Activated T-cell treated with anti-CD3 and anti-CD28 coated beads, Interleukin-2, amount 50 U/mL, for 4 hours (primary cell): ENCODE measurements around the gene VPS25. TPM values are rescaled to one million over a fixed set of nuclear protein-coding genes. Genes with fewer than 3 reads are reported as not detected.

Experiments
- ATAC-seq, 2 donors: fragments of 200-7000 bp; cut with Tn5 transposase; one replicate each; pipeline ENCODE4 v1.10.0; 2021
- DNase-seq: peaks from one replicate; pipeline ENCODE4 v3.0.0-alpha.2; 2020
- H3K27me3 Mint-ChIP-seq: one replicate; pipeline ENCODE4 v1.8.0; 2021; ENCODE audit warnings: low read depth, mixed read lengths
- H3K36me3 Mint-ChIP-seq: one replicate; pipeline ENCODE4 v1.8.0; 2022; ENCODE audit warnings: mixed read lengths; ENCODE audit not compliant: insufficient read depth
- H3K4me1 Mint-ChIP-seq: one replicate; pipeline ENCODE4 v1.8.0; 2021; ENCODE audit warnings: low read depth, mixed read lengths
- H3K4me3 Mint-ChIP-seq: one replicate; pipeline ENCODE4 v1.8.0; 2021; ENCODE audit warnings: mild to moderate bottlenecking, moderate library complexity, mixed read lengths
- H3K9me3 Mint-ChIP-seq: one replicate; pipeline ENCODE4 v1.8.0; 2021; ENCODE audit warnings: mixed read lengths
- total RNA-seq, 3 donors: library from RNA; stranded (reverse); gene quantifications; one replicate each; pipeline ENCODE4 v1.2.1, GENCODE V29; 2021

Gene VPS25
- total RNA-seq, 3 donors from 2014 or later: 92.6 to 106 (median 98.7) TPM

DNA sequence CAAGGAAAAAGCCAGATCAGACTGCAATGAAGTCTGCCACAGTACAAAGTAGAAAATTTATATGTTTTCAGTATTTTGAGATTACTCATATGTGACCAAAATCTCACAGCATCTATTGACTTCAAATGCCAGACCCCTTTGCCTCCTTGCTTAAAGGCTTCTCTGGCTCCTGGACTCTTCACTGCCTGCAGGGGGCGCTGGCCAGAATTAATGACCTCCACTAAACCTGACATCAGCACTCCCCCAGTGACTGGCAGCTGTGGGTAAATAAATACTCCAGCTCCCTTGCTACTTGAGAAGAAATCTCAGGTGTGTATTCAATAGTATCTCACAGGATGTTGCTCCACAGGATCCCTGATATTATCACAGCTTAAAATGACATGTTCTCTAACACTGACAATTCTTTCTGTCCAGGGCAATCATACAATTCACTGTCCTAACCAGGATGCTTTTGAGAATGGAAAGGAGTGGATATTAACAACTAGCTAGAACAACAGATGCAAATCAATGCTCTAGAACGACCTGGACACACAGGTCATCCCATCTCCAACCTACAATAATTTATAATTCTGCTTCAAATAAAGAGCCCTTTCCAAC, 46.8 kb downstream of the VPS25 start:
- ATAC-seq: peak; percentile 33 to 36
- H3K36me3 Mint-ChIP-seq: peaks cover 42% of the 10 kb centered on the region
- H3K27me3 Mint-ChIP-seq: no peaks in the 10 kb centered on the region
- peaks cover 30% of the 10 kb centered on the region for H3K4me1 Mint-ChIP-seq
- peak; percentile 54 for DNase-seq
- H3K9me3 Mint-ChIP-seq: no peaks in the 10 kb centered on the region
- no peak overlapping the region for H3K4me3 Mint-ChIP-seq

DNA sequence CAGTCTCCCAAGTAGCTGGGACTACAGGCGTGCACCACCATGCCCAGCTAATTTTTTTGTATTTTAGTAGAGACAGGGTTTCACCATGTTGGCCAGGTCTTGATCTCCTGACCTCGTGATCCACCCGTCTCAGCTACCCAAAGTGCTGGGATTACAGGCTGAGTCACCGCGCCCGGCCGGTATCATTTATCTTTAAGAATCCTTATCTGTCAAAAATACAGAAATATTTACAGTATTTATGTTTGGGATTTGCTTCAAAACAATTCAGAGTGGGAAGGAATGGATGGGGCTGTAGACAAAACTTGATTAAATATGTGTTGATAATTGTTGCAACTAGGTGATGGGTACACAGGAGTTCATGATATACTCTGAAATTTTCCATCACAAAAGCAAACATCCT, 47.9 kb downstream of the VPS25 start:
- Mint-ChIP-seq H3K36me3 (peaks cover 35% of the 10 kb centered on the region), H3K9me3 (no peaks in the 10 kb centered on the region), H3K4me3 (no peak overlapping the region), H3K27me3 (no peaks in the 10 kb centered on the region), H3K4me1 (peaks cover 27% of the 10 kb centered on the region)
- ATAC-seq: no peak
- DNase-seq: no peak

DNA sequence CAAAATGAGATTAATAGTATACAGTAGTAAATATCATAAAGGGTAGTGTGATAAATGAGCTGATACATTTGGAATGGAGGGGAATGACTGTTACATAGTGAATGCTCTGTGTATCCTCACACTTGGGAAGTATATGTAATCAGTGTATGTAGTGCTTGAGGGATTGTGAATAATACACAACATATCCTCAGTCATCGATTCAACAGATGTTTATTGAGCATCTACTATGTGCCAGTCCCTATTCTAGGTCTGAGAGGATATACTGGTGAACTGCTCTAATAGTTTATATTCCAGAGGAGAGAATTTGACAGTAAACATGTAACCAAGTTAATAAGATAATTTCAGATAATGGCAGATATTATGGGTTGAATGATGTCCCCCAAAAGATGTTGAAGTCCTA, 54.2 kb downstream of the VPS25 start:
- no peak for ATAC-seq
- DNase-seq: no peak
- H3K4me1 Mint-ChIP-seq: peaks cover 24% of the 10 kb centered on the region
- H3K27me3 Mint-ChIP-seq: peaks cover 6% of the 10 kb centered on the region
- H3K36me3 Mint-ChIP-seq: no peaks in the 10 kb centered on the region
- H3K9me3 Mint-ChIP-seq: no peaks in the 10 kb centered on the region
- no peak overlapping the region for H3K4me3 Mint-ChIP-seq

Other genes with a start within 250 kb of the VPS25 start
- 10 to 100 TPM; 11.6 to 12.9 (median 12.0) TPM for gene NAGLU, start 237.2 kb upstream of the VPS25 start, total RNA-seq
- gene HSD17B1, start 220.5 kb upstream of the VPS25 start, total RNA-seq: under 1 TPM; 0.10 to 0.53 (median 0.33) TPM
- 100 to 1,000 TPM in 2 of 3 donors, 10 to 100 TPM in 1; 98.8 to 110 (median 105) TPM for gene COASY, start 211.3 kb upstream of the VPS25 start, total RNA-seq
- 10 to 100 TPM; 69.3 to 90.1 (median 77.7) TPM for gene MLX, start 206.3 kb upstream of the VPS25 start, total RNA-seq
- gene PSMC3IP, start 195.7 kb upstream of the VPS25 start, total RNA-seq: 10 to 100 TPM; 23.5 to 31.0 (median 26.9) TPM
- gene RETREG3, start 164.1 kb upstream of the VPS25 start, total RNA-seq: 10 to 100 TPM; 27.2 to 37.9 (median 30.0) TPM
- 100 to 1,000 TPM in 1 of 3 donors, 10 to 100 TPM in 2; 91.7 to 103 (median 93.7) TPM for gene TUBG1, start 163.8 kb upstream of the VPS25 start, total RNA-seq
- gene TUBG2, start 114.2 kb upstream of the VPS25 start, total RNA-seq: 1 to 10 TPM; 5.6 to 7.1 (median 5.9) TPM
- 1 to 10 TPM in 1 of 3 donors, under 1 TPM in 2; 0.56 to 1.2 (median 0.63) TPM for gene PLEKHH3, start 96.5 kb upstream of the VPS25 start, total RNA-seq
- under 1 TPM; 0.25 to 0.43 (median 0.32) TPM for gene CCR10, start 91.6 kb upstream of the VPS25 start, total RNA-seq
- 1 to 10 TPM in 1 of 3 donors, under 1 TPM in 2; 0.73 to 1.3 (median 0.79) TPM for gene CNTNAP1, start 90.9 kb upstream of the VPS25 start, total RNA-seq
- 10 to 100 TPM; 22.2 to 26.5 (median 22.6) TPM for gene EZH1, start 28.4 kb upstream of the VPS25 start, total RNA-seq
- not detected for gene RAMP2, start 12.2 kb upstream of the VPS25 start, total RNA-seq
- under 1 TPM; 0.16 to 0.46 (median 0.38) TPM for gene WNK4, start 7.2 kb downstream of the VPS25 start, total RNA-seq
- 10 to 100 TPM; 52.2 to 56.2 (median 55.1) TPM for gene COA3, start 25.3 kb downstream of the VPS25 start, total RNA-seq
- not detected for gene CNTD1, start 25.4 kb downstream of the VPS25 start, total RNA-seq
- gene BECN1, start 50.8 kb downstream of the VPS25 start, total RNA-seq: 100 to 1,000 TPM; 101 to 121 (median 112) TPM
- gene PSME3, start 59.9 kb downstream of the VPS25 start, total RNA-seq: 100 to 1,000 TPM; 361 to 401 (median 376) TPM
- 1 to 10 TPM; 2.7 to 4.1 (median 3.7) TPM for gene AOC2, start 71.1 kb downstream of the VPS25 start, total RNA-seq
- 1 to 10 TPM; 2.1 to 2.6 (median 2.2) TPM for gene AOC3, start 77.8 kb downstream of the VPS25 start, total RNA-seq
- gene G6PC1, start 127.3 kb downstream of the VPS25 start, total RNA-seq: under 1 TPM in 1 of 3 donors, not detected in 2; 0.08 TPM
- 100 to 1,000 TPM; 130 to 159 (median 141) TPM for gene AARSD1, start 191.0 kb downstream of the VPS25 start, total RNA-seq
- under 1 TPM; 0.24 to 0.30 (median 0.25) TPM for gene PTGES3L, start 206.6 kb downstream of the VPS25 start, total RNA-seq
- 10 to 100 TPM; 14.1 to 17.4 (median 16.7) TPM for gene RUNDC1, start 207.1 kb downstream of the VPS25 start, total RNA-seq
- gene RPL27, start 225.0 kb downstream of the VPS25 start, total RNA-seq: 1,000 to 10,000 TPM; 1,553 to 1,718 (median 1,686) TPM
- 10 to 100 TPM; 26.4 to 46.6 (median 34.1) TPM for gene IFI35, start 233.3 kb downstream of the VPS25 start, total RNA-seq
- 10 to 100 TPM; 11.7 to 15.9 (median 15.5) TPM for gene VAT1, start 248.9 kb downstream of the VPS25 start, total RNA-seq